ENCODE results near the gene RGS11. TPM values are rescaled to one million over a fixed set of nuclear protein-coding genes. Genes with fewer than 3 reads are reported as not detected.

RGS11 gene
- total RNA-seq, 1 experiment from 2014 or later = 8.9 TPM

DNA sequence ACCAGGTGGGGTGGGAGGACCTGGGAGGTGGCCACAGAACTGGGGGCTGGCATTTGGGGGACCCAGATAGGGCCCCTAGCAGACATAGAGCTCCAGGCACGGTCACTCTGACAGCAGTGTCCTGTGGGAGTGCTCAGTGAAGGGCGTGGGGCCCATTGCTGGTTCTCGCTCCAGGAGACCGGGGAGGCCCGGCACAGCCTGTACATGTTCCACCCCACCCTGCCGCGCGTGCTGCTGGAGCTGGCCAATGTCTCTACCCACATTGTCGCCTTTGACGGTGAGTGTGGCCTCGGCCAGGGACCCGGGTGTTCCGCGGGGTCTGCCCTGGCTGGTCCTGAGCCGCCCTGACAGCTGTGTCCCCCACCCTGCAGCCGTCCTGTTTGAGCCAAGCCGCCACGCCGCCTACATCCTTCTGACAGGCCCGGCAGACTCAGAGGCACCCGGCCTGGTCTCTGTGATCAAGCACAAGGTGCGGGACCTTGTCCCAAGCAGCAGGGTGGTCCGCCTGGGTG lies 11.2 kb downstream of the RGS11 start:
- H3K36me3 ChIP-seq (ENCODE audit: control insufficient read depth, insufficient read depth, low read length) = no peaks in the 10 kb centered on the region
- ChIA-PET POLR2A (interaction anchor here (0.5 kb wide), 1 partner anchor 19 kb away, joined by 9 read pairs; no protein-coding TSS in a partner anchor), CTCF (no interaction called here)
- no peak overlapping the region for H3K4me3 ChIP-seq (ENCODE audit: low read depth, low read length)
- Mint-ChIP-seq H3K4me1 (ENCODE audit: low read depth, unreplicated experiment) (no peaks in the 10 kb centered on the region), H3K4me3 (ENCODE audit: unreplicated experiment) (no peak overlapping the region), H3K27ac (ENCODE audit: unreplicated experiment) (no peak overlapping the region), H3K9me3 (ENCODE audit: unreplicated experiment) (no peaks in the 10 kb centered on the region), H3K27me3 (ENCODE audit: insufficient read depth, unreplicated experiment) (no peaks in the 10 kb centered on the region), H3K36me3 (ENCODE audit: insufficient read depth, unreplicated experiment) (peaks cover 12% of the 10 kb centered on the region)
- H3K27me3 ChIP-seq (replicated peaks; ENCODE audit: control insufficient read depth, insufficient read depth, low read length) = no peaks in the 10 kb centered on the region
- intact Hi-C loops (cut with micrococcal nuclease; ENCODE audit: unreplicated experiment) = no loop called here
- no peak for DNase-seq
- H3K4me1 ChIP-seq = no peaks in the 10 kb centered on the region
- TF ChIP-seq, protein P1, sequence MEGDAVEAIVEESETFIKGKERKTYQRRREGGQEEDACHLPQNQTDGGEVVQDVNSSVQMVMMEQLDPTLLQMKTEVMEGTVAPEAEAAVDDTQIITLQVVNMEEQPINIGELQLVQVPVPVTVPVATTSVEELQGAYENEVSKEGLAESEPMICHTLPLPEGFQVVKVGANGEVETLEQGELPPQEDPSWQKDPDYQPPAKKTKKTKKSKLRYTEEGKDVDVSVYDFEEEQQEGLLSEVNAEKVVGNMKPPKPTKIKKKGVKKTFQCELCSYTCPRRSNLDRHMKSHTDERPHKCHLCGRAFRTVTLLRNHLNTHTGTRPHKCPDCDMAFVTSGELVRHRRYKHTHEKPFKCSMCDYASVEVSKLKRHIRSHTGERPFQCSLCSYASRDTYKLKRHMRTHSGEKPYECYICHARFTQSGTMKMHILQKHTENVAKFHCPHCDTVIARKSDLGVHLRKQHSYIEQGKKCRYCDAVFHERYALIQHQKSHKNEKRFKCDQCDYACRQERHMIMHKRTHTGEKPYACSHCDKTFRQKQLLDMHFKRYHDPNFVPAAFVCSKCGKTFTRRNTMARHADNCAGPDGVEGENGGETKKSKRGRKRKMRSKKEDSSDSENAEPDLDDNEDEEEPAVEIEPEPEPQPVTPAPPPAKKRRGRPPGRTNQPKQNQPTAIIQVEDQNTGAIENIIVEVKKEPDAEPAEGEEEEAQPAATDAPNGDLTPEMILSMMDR (IDR thresholded peaks at IDR 0.05; ENCODE audit: insufficient read depth in 1 of 2, low read depth in 1 of 2, low read length in 1 of 2, severe bottlenecking in 1 of 2, unreplicated experiment in 1 of 2) = no peak
- BruUV-seq (replicated peaks) = no TSS peak
- H3K9me3 ChIP-seq = no peaks in the 10 kb centered on the region

DNA sequence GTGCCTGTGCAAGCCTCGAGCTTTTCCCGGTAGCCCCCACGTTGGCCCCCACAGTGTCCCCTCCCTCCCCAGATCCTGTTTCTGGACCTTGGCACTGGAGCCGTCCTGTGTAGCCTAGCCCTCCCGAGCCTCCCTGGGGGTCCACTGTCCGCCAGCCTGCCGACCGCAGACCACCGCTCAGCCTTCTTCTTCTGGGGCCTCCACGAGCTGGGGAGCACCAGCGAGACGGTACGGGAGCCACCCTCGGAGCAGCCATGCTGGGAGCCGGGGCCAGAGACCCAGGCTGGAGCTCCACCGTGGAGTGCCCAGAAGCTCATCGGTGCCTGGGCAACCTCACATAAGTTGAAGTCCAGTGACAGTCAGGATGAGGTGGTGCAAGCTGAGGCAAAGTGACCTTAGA lies 11.8 kb downstream of the RGS11 start:
- ChIA-PET CTCF (no interaction called here), POLR2A (interaction anchor here (0.5 kb wide), 1 partner anchor 20 kb away, joined by 9 read pairs; no protein-coding TSS in a partner anchor)

DNA sequence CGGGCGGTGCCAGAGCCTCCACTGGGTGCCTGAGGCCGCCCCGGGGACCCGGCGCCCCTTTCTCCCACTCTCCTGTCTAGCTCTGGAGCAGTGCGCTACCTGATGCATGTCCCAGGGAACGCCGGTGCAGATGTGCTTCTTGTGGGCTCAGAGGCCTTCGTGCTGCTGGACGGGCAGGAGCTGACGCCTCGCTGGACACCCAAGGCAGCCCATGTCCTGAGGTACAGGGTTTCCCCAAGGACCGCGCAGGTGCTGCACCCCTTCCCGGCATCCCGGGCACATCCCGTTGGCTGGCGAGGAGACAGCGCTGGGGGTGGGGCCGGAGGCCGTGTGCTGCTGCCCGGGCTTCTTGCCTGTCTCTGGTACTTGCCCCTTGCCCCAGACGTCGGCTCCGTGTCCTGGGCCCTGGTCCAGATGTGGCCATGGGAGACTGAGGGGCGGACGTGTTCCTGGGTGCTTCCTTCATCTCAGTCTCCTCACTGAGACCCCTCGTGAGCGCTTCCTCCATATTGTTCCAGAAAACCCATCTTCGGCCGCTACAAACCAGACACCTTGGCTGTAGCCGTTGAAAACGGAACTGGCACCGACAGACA lies 12.5 kb downstream of the RGS11 start:
- H3K27me3 ChIP-seq (replicated peaks; ENCODE audit: control insufficient read depth, insufficient read depth, low read length) = no peaks in the 10 kb centered on the region
- ChIA-PET CTCF (no interaction called here), POLR2A (no interaction called here)
- Mint-ChIP-seq H3K9me3 (ENCODE audit: unreplicated experiment) (no peaks in the 10 kb centered on the region), H3K27me3 (ENCODE audit: insufficient read depth, unreplicated experiment) (no peaks in the 10 kb centered on the region), H3K4me3 (ENCODE audit: unreplicated experiment) (no peak overlapping the region), H3K36me3 (ENCODE audit: insufficient read depth, unreplicated experiment) (peaks cover 12% of the 10 kb centered on the region), H3K27ac (ENCODE audit: unreplicated experiment) (no peak overlapping the region), H3K4me1 (ENCODE audit: low read depth, unreplicated experiment) (no peaks in the 10 kb centered on the region)
- no peaks in the 10 kb centered on the region for H3K4me1 ChIP-seq
- intact Hi-C loops (cut with micrococcal nuclease; ENCODE audit: unreplicated experiment) = no loop called here
- H3K9me3 ChIP-seq = no peaks in the 10 kb centered on the region
- no peak overlapping the region for H3K4me3 ChIP-seq (ENCODE audit: low read depth, low read length)
- no peaks in the 10 kb centered on the region for H3K36me3 ChIP-seq (ENCODE audit: control insufficient read depth, insufficient read depth, low read length)
- no TSS peak for BruUV-seq (replicated peaks)
- no peak for DNase-seq
- TF ChIP-seq, protein P1 (IDR thresholded peaks at IDR 0.05; ENCODE audit: insufficient read depth in 1 of 2, low read depth in 1 of 2, low read length in 1 of 2, severe bottlenecking in 1 of 2, unreplicated experiment in 1 of 2) = no peak

More for the DNA sequence above, 11.8 kb downstream of the RGS11 start:
- Histone ChIP-seq H3K27me3 (replicated peaks; ENCODE audit: control insufficient read depth, insufficient read depth, low read length) (no peaks in the 10 kb centered on the region), H3K9me3 (no peaks in the 10 kb centered on the region), H3K4me1 (no peaks in the 10 kb centered on the region), H3K4me3 (ENCODE audit: low read depth, low read length) (no peak overlapping the region), H3K36me3 (ENCODE audit: control insufficient read depth, insufficient read depth, low read length) (no peaks in the 10 kb centered on the region)
- Mint-ChIP-seq H3K4me3 (ENCODE audit: unreplicated experiment) (no peak overlapping the region), H3K4me1 (ENCODE audit: low read depth, unreplicated experiment) (no peaks in the 10 kb centered on the region), H3K36me3 (ENCODE audit: insufficient read depth, unreplicated experiment) (peaks cover 12% of the 10 kb centered on the region), H3K9me3 (ENCODE audit: unreplicated experiment) (no peaks in the 10 kb centered on the region), H3K27ac (ENCODE audit: unreplicated experiment) (no peak overlapping the region), H3K27me3 (ENCODE audit: insufficient read depth, unreplicated experiment) (no peaks in the 10 kb centered on the region)
- intact Hi-C loops (cut with micrococcal nuclease; ENCODE audit: unreplicated experiment) = no loop called here
- DNase-seq = no peak
- no TSS peak for BruUV-seq (replicated peaks)
- TF ChIP-seq, protein P1 (IDR thresholded peaks at IDR 0.05; ENCODE audit: insufficient read depth in 1 of 2, low read depth in 1 of 2, low read length in 1 of 2, severe bottlenecking in 1 of 2, unreplicated experiment in 1 of 2) = no peak

All from Caco-2 (cell line).